Stomach smooth muscle (tissue), 2 donors: ENCODE results near the gene WNT7B.

Experiments used
- H3K27ac ChIP-seq: one replicate; pipeline ENCODE4 v1.7.0; 2013; ENCODE audit warnings: mild to moderate bottlenecking, low read length, inconsistent platforms
- H3K27me3 ChIP-seq, 2 donors: one replicate each; pipeline ENCODE4 v1.7.0; 2013; ENCODE audit warnings: low read length in 2 of 2; ENCODE audit not compliant: insufficient read depth in 2 of 2, control insufficient read depth in 1 of 2
- H3K36me3 ChIP-seq, 2 donors: one replicate each; pipeline ENCODE4 v1.7.0; 2013; ENCODE audit warnings: low read length in 2 of 2; ENCODE audit not compliant: control insufficient read depth in 2 of 2, insufficient read depth in 2 of 2
- H3K4me1 ChIP-seq: one replicate; pipeline ENCODE4 v1.7.0; 2013; ENCODE audit warnings: low read length; ENCODE audit not compliant: control insufficient read depth, insufficient read depth
- H3K4me3 ChIP-seq, 2 donors: one replicate each; pipeline ENCODE4 v1.7.0; 2013; ENCODE audit warnings: low read length in 2 of 2
- H3K9ac ChIP-seq, 2 donors: one replicate each; pipeline ENCODE4 v1.7.0; 2013; ENCODE audit warnings: low read length in 2 of 2, mild to moderate bottlenecking in 1 of 2
- H3K9me3 ChIP-seq, 2 donors: one replicate each; pipeline ENCODE4 v1.7.0; 2013; ENCODE audit warnings: low read length in 2 of 2; ENCODE audit not compliant: control insufficient read depth in 2 of 2
- donor health status: healthy.
- donor health status: Pancreatic carcinoma.

WNT7B gene

DNA sequence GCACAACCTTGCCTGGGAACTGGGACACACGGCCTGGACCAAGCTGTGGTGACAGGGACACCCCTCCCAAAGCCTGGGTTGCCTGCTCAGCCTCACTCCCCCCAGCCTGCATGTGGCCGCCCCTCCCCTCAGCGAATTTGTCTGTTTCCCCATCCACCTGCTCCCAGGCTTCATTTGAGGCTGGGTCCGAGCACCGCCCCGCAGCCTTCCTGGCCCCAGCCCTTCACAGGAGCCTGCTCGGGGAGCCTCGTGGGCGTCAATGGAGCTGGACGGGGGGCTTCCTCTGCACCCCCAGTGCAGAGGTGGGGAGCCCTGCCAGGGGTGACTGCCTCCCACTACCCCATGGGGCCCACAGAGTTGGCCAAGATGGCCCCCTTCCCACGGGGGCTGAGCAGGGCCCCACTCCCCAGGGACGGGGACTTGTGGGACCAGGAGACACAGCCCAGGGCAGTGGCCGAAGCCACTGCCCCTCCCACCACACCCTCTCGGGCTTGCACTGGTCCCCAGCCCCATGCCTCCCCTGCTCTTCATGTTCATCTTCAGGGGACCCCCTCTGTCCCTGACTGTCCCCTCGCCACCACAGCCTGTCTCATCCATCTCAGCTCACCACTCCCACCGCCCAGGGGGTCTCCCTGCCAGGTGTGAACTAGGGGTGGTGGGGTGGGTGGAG, 91.7 kb downstream of the WNT7B start:
- Histone ChIP-seq H3K27ac (no peak overlapping the region), H3K27me3 (peaks cover 33 to 46% of the 10 kb centered on the region in 2 donors), H3K9ac (no peak overlapping the region), H3K4me1 (peaks cover 4% of the 10 kb centered on the region), H3K4me3 (no peak overlapping the region), H3K36me3 (no peaks in the 10 kb centered on the region), H3K9me3 (no peaks in the 10 kb centered on the region)

DNA sequence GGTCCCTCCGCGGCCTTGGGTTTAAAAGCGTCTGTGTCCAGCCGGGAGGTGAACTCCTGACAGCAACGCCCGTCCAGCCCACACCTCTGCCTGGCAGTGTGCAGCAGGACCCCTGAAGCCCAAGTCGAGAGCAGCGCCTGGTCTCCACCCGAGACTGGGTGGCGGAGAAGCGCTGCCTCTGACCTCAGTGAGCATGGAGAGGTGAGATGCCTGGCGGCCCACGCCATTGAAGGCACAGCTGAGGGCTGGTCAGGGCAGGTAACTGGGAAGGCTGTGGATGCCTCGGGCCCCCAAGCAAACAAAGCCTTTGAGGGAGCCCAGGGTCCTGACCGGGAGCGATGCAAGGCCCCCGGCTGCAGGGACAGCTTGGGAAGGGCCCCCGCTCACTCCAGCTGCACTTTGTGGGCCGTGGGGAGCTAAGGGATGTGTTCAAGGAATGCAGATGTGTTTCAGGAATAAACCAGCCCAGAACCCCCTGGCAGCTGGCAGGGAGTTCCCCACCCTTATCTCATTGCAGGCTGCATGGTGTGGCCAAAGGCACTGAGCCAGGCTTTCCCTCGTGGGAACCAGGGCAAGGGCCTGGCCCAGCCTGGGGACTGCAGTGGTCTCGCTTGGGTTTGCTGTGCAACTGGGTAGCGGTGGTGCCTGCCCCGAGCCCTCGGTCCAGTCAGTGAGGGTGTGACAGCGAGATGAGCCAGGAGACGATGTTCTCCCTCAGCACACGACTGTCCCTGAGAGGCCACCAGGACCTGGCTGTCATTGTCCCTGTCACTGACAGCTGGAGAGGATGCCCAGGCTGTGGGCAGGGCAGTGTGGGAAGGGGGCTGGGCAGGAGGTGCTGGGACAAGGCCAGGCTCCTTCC, 92.5 kb downstream of the WNT7B start:
- H3K27ac ChIP-seq = no peak overlapping the region
- no peak overlapping the region for H3K4me3 ChIP-seq
- no peaks in the 10 kb centered on the region for H3K36me3 ChIP-seq
- no peak overlapping the region for H3K9ac ChIP-seq
- H3K27me3 ChIP-seq = peaks cover 31 to 44% of the 10 kb centered on the region in 2 donors
- peaks cover 4% of the 10 kb centered on the region for H3K4me1 ChIP-seq
- no peaks in the 10 kb centered on the region for H3K9me3 ChIP-seq

DNA sequence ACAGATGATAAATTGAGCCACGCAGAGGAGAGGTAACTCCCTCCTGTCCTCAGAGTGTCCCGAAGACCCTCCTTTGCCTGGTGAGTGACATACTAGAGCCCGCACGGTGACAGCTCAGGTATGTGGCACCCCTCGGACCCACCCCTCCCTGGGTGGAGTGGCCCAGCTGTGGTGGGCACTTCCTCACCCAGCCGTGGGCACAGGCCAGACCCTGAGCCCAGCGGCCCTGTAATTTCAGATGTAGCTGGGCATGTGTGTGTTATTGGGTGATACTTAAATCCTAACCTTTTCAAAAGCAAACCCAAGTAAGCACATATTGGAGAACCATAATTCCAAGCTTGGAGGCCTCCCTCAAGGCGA, 93.2 kb downstream of the WNT7B start:
- peaks cover 29 to 39% of the 10 kb centered on the region in 2 donors for H3K27me3 ChIP-seq
- no peak overlapping the region for H3K4me3 ChIP-seq
- H3K9me3 ChIP-seq = no peaks in the 10 kb centered on the region
- H3K27ac ChIP-seq = no peak overlapping the region
- H3K9ac ChIP-seq = no peak overlapping the region
- no peaks in the 10 kb centered on the region for H3K36me3 ChIP-seq
- H3K4me1 ChIP-seq = peaks cover 4% of the 10 kb centered on the region

DNA sequence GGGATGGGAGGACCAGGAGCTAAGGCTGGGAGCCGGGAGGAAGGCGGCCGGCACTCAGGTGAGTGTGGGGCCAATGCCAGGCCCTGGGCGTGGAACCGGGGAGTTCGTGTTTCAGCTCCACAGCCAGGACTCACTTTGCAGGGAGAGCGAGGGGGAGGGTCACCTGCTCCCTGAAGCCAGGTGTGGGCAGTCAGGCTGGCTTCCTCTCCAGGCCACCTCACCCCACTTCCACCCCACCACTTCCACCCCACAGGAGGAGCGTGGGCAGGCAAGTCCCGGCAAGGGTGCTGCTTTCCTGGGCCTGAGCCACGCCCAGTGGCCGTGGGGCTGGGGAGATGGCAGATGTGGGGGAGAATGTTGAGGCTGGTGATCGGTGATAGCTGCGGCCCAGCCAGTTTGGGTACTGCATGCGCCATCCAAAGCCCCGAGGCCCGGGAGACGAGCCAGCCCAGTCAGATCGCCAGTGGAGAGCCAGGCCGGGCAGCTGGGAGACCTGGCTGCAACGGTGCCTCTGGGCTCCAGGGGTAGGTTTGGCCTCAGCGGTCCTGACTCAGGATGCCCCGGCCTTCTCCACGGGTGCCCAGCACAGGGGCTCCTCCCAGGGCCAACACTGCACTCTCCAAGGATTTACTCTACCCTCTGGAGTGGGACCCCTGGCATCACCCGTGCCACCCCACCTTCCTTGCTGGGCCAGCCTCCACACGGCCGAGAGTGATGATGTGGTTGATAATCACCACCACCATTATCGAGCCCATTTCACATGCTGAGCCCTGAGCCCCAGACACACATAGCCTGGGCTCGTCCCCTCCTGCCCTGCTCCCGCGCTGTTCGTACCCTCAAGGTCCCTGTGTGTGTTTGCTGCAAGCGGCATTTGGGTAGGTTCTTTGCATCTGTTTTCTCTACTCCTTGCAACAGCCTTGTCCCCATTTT, 93.8 kb downstream of the WNT7B start:
- Histone ChIP-seq H3K4me1 (peaks cover 4% of the 10 kb centered on the region), H3K9ac (no peak overlapping the region), H3K27ac (no peak overlapping the region), H3K9me3 (no peaks in the 10 kb centered on the region), H3K4me3 (no peak overlapping the region), H3K27me3 (peaks cover 32 to 41% of the 10 kb centered on the region in 2 donors), H3K36me3 (no peaks in the 10 kb centered on the region)

DNA sequence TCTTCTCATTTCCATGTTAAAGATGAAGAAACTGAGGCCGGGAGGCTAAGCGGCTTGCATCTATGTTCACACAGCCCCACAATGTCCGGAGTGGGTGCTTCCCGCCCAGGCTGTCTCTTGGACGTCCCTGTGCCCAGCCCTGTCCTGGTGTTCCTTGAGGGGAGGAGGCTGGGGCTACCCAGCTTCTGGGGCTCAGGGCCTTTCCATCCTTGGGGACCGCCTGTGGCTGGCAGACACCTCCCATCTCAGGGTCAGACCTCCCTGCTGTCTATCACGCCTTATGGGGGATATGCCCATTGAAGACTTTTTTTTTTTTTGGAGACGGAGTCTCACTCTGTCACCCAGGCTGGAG, 95.5 kb downstream of the WNT7B start:
- no peaks in the 10 kb centered on the region for H3K36me3 ChIP-seq
- H3K9ac ChIP-seq = no peak overlapping the region
- no peaks in the 10 kb centered on the region for H3K9me3 ChIP-seq
- H3K27me3 ChIP-seq = peaks cover 33 to 41% of the 10 kb centered on the region in 2 donors
- H3K27ac ChIP-seq = no peak overlapping the region
- peaks cover 4% of the 10 kb centered on the region for H3K4me1 ChIP-seq
- no peak overlapping the region for H3K4me3 ChIP-seq

DNA sequence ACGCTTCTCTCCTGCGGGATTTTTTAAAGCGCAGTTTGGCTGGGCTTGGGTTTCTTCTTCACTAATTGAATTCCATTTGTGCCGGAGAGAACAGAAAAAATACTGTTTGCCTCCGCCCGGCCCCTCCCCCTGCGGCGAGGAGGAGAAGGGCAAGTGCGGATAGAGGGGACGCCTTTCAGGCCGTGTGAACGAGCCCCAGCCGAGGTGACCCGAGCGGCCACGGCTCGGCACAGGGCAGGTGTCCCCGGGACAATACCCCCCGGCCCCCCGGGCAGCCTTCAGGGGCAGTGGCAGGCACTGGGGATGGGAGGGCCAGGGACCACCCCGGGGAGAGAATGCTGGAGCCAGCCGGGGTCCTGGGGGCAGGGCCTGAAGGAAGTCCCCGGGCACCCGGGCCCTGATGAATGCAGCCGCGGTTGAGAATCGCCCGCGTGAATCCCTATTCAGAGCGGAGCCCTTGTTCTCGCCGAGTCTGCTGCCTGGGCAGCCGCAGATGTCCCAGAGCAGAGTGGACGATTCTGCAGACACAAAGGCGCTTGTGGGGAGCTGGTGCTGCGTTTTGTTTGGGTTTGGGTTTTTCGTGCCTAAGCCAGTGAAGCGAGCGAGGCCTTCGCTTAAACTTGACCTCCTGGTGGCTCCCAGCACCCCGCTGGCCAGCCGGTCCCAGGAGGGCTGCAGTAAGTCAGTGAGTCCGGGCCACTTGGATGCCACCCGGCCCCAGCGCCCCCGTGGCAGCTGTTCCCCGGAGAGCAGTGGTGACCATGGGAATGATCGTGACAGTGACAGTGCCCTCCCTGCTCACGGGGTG, 96.0 kb downstream of the WNT7B start:
- Histone ChIP-seq H3K9me3 (no peaks in the 10 kb centered on the region), H3K27ac (no peak overlapping the region), H3K4me3 (peak overlapping the region in 1 of 2 donors; percentile 29), H3K36me3 (no peaks in the 10 kb centered on the region), H3K4me1 (peaks cover 4% of the 10 kb centered on the region), H3K9ac (no peak overlapping the region), H3K27me3 (peaks cover 31 to 38% of the 10 kb centered on the region in 2 donors)

DNA sequence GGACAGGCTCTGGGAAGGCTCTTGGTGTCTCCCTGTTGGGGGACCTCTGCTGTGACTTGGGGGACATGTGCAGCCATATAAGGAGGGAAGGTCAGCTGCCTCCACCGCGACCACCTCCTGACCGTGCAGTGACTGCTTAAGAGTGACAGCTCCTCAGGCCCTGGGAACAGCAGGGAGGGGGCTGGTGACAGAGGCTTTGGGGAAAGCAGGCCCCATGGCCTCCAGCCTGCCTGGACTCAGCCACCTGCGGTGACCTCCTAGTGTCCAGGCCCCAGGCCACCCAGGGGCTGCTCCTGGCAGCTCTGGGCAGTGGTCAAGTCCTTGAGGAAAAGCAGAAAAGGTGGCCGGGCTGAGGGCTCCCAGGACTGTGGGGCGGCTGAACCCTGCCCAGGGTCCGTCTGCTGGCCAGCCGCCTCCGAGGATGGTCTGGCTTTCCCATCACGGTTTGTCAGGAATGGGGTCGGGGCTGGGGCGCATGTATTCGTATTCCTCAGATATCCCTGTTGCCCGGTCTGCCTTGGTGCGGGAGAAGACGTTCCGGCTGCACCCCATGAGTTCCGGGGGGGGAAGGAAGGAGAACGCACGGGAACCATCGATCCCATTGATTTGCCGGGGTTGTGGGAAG, 96.8 kb downstream of the WNT7B start:
- H3K9ac ChIP-seq = no peak overlapping the region
- no peak overlapping the region for H3K4me3 ChIP-seq
- H3K36me3 ChIP-seq = no peaks in the 10 kb centered on the region
- H3K9me3 ChIP-seq = no peaks in the 10 kb centered on the region
- H3K27me3 ChIP-seq = peaks cover 31 to 35% of the 10 kb centered on the region in 2 donors
- peaks cover 4% of the 10 kb centered on the region for H3K4me1 ChIP-seq
- no peak overlapping the region for H3K27ac ChIP-seq

DNA sequence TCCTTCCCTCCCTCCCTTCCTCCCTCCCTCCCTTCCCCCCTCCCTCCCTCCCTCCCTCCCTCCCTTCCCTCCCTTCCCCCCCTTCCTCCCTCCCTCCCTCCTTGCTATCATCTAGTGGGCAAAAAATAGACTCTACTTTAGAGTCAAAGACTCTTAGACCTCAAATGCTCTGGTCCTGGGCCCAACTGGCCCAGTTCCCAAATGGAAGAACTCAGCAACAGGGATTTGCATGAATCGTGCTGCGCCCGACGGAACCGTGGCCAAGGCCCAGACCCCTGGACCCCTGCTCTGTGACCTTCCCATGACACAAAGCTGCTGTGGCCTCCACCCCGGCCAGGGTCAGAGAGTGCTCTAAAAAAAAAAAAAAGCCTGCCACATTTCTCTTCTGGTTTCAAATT, 97.4 kb downstream of the WNT7B start:
- Histone ChIP-seq H3K27ac (no peak overlapping the region), H3K27me3 (peaks cover 30 to 35% of the 10 kb centered on the region in 2 donors), H3K36me3 (no peaks in the 10 kb centered on the region), H3K4me3 (no peak overlapping the region), H3K9me3 (no peaks in the 10 kb centered on the region), H3K4me1 (peaks cover 4% of the 10 kb centered on the region), H3K9ac (no peak overlapping the region)

DNA sequence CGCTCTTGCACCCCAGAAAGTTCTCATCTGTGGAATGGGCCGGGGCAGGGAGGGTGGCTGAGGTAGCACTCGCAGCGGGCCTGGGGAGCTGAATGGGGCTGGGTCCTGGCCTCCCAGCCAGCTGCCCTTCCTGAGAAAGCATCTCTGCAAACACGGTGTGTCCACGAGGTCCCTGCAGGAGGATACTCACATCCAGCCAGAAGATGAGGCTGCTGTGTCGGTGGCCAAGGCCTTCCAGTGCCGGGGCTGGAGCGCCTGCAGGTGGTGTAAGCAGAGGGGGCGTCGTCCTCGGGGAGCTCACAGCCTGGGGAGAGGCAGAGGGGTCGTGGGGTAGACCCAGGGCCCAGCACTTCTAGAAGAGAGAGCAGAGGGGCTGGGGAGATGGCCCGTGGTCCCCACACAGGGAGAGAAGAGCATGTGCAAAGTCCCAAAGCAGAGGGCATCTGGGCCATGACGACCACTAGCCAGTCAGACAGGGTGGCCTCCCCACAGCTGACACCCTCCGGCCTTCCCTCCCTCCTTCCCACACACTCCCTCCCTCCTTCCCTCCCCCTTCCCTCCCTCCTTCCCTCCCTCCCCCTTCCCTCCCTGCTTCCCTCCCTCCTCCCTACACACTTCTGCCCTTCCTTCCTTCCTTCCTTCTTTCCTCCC, 97.9 kb downstream of the WNT7B start:
- H3K9me3 ChIP-seq = no peaks in the 10 kb centered on the region
- no peak overlapping the region for H3K4me3 ChIP-seq
- no peak overlapping the region for H3K9ac ChIP-seq
- peaks cover 29 to 33% of the 10 kb centered on the region in 2 donors for H3K27me3 ChIP-seq
- no peak overlapping the region for H3K27ac ChIP-seq
- H3K4me1 ChIP-seq = peaks cover 4% of the 10 kb centered on the region
- no peaks in the 10 kb centered on the region for H3K36me3 ChIP-seq
